ENCODE data around the gene SPRYD3.

The SPRYD3 gene

GRCh38 chr12:53082637-53083175 lies 3.5 kb upstream of the SPRYD3 start:
- DNase-seq, result no peak
- no peak overlapping the region for H3K4me3 ChIP-seq (ENCODE audit: low read depth, low read length)
- no peak for TF ChIP-seq CTCF (IDR thresholded peaks at IDR 0.05; ENCODE audit: low read depth, low read length)
- no peaks in the 10 kb centered on the region; the same call in 1 of the 2 replicates for H3K4me1 ChIP-seq
- H3K9me3 ChIP-seq, result no peaks in the 10 kb centered on the region
- H3K36me3 ChIP-seq, result no peaks in the 10 kb centered on the region
- peaks cover 4% of the 10 kb centered on the region; the same call in 1 of the 2 replicates for H3K27me3 ChIP-seq

DNA sequence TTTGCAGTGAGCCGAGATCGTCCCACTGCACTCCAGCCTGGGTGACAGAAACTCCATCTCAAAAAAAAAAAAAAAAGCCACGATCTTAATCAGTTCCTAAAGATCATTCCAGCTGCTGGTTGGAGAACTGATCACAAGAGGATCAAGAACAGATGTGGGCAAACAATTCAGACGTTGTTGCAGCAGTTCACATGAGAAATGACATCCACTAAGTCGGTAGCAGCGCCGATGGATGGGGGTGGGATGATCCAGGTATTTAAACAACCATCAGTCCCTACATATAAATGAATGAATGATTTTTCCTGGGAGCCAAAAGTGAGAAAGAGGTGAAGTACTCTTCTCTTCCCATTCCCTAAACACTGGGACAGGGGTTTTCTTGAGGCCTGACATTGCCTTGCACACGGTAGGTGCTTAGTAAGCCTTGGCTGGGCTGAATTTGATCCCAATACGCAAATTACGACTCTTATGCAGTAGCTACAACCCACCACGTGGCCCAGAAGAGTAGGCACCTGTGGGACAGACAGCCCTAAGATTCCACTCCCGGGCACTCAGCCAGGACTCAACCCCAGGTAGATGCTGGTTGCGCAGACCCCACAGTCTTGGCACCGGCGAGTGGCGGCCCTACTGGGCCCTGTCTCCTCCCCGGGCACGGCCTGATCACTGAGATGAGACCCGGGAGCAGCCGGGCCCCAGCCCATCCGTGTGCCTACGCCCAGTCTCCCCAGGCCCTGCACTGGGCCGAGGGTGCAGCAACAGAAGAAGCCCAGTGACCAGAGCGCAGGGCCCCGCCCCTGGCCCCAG lies 565 bp downstream of the SPRYD3 start:
- H3K4me1 ChIP-seq, result no peaks in the 10 kb centered on the region; the same call in 1 of the 2 replicates
- no peak for TF ChIP-seq CTCF (IDR thresholded peaks at IDR 0.05; ENCODE audit: low read depth, low read length)
- H3K36me3 ChIP-seq, result no peaks in the 10 kb centered on the region; the same call in none of the 2 replicates
- H3K4me3 ChIP-seq (ENCODE audit: low read depth, low read length), result peak overlapping the region; percentile 82
- no peaks in the 10 kb centered on the region for H3K27me3 ChIP-seq
- no peaks in the 10 kb centered on the region for H3K9me3 ChIP-seq
- DNase-seq, result no peak

DNA sequence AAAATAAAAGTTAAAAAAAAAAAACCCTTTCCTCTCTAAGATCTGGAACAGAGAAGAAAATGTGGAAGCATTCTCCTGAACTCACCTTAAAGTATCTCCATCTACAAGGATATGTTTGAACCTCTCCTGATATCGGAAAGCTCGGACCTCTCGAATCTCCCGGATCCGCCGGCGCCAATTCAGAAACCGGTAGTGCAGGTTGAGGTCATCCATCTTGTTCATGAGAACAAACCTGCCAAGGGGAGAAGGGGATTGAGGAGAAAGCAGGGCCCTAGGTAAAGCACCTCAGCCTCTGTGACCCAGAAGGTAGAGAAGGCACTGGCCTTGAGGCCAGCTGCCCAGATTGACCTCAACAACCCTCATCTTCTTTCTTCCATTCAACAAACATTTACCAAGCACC lies 2.2 kb downstream of the SPRYD3 start:
- peaks cover 8% of the 10 kb centered on the region for H3K4me1 ChIP-seq
- H3K4me3 ChIP-seq (ENCODE audit: low read depth, low read length), result no peak overlapping the region
- no peak for TF ChIP-seq CTCF (IDR thresholded peaks at IDR 0.05; ENCODE audit: low read depth, low read length)
- no peak for DNase-seq
- H3K27me3 ChIP-seq, result no peaks in the 10 kb centered on the region
- H3K9me3 ChIP-seq, result no peaks in the 10 kb centered on the region
- H3K36me3 ChIP-seq, result no peaks in the 10 kb centered on the region; the same call in none of the 2 replicates

- H3K9me3 ChIP-seq, result no peaks in the 10 kb centered on the region
- no peak for TF ChIP-seq CTCF (IDR thresholded peaks at IDR 0.05; ENCODE audit: low read depth, low read length)
- H3K36me3 ChIP-seq, result no peaks in the 10 kb centered on the region; the same call in none of the 2 replicates
- peaks cover 12% of the 10 kb centered on the region for H3K4me1 ChIP-seq
- no peak overlapping the region for H3K4me3 ChIP-seq (ENCODE audit: low read depth, low read length)
- no peaks in the 10 kb centered on the region for H3K27me3 ChIP-seq
- no peak for DNase-seq
These were observed 2.7 kb downstream of the SPRYD3 start for GRCh38 chr12:53076461-53076860.

- no peak for DNase-seq
- Histone ChIP-seq H3K4me1 (peaks cover 12% of the 10 kb centered on the region), H3K36me3 (no peaks in the 10 kb centered on the region; the same call in none of the 2 replicates), H3K4me3 (ENCODE audit: low read depth, low read length) (no peak overlapping the region), H3K9me3 (no peaks in the 10 kb centered on the region), H3K27me3 (no peaks in the 10 kb centered on the region)
- no peak for TF ChIP-seq CTCF (IDR thresholded peaks at IDR 0.05; ENCODE audit: low read depth, low read length)
These were observed 4.2 kb downstream of the SPRYD3 start for GRCh38 chr12:53074999-53075370.
